PFSK-1 (cell line): ENCODE data around the gene FUT4.

Experiments
- FOXP2 ChIP-seq: optimal IDR thresholded peaks from 2 replicates; pipeline ENCODE3; 2011; ENCODE audit warnings: borderline replicate concordance, control low read depth, inconsistent platforms; ENCODE audit not compliant: insufficient read depth; ENCODE audit errors: extremely low read length, extremely low read depth
- POLR2AphosphoS5 ChIP-seq: IDR thresholded peaks from 2 replicates; pipeline ENCODE4 v1.6.1; 2012; ENCODE audit warnings: low read depth, mild to moderate bottlenecking, control low read depth, low read length, moderate library complexity
- REST ChIP-seq, 2 experiments: IDR thresholded peaks; 2 replicates each; pipeline versions ENCODE4 v1.6.1 to v1.8.0; 2011 to 2012; ENCODE audit warnings: low read depth in 2 of 2, low read length in 2 of 2, control low read depth in 1 of 2, inconsistent platforms in 1 of 2, mild to moderate bottlenecking in 1 of 2, moderate library complexity in 1 of 2; ENCODE audit not compliant: insufficient read depth in 1 of 2

GRCh38 chr11:94583866-94584500, 40.3 kb downstream of the FUT4 start:
- TF ChIP-seq POLR2AphosphoS5: no peak
- no peak for TF ChIP-seq REST (IDR thresholded peaks at IDR 0.05; ENCODE audit: insufficient read depth in 1 of 2, low read depth in 2 of 2, low read length in 2 of 2)
- TF ChIP-seq FOXP2: no peak
